Measurements from ENCODE around the gene NOP58. TPM values are rescaled to one million over a fixed set of nuclear protein-coding genes. Genes with fewer than 3 reads are reported as not detected.

Gene NOP58
- total and polyA plus RNA-seq, 2 of the 8 experiments (the other 6 are each of a cell fraction or from before 2014, with no cell fraction given) = 41.5 to 133 TPM

DNA sequence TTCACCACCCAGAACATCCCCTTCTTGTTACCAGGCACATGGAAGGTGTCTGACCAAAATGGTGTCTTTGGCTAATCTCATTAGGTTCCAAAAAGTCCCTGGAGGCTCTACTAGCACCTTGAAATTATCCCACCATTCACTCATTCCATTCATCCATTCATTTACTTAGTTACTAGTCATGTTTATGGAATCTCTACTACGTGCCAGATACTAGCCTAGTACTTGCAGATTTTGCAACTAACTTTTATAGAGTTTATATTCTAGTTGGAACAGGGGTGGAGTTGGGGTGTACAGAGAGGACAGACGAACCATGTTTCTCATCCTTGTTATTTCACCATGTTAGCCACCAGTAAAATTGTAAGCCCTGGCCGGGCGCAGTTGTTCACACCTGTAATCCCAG lies 4.0 kb upstream of the NOP58 start:
- TF ChIP-seq KDM1A (IDR thresholded peaks at IDR 0.05; ENCODE audit: borderline replicate concordance, low read length) (no peak), SP1 (IDR thresholded peaks at IDR 0.05; ENCODE audit: low read depth, low read length) (no peak), TAF7 (optimal IDR thresholded peaks at IDR 0.05; ENCODE audit: borderline replicate concordance, low read depth, low read length) (no peak), POLR2AphosphoS5 (IDR thresholded peaks at IDR 0.05; ENCODE audit: low read depth, low read length) (no peak), SIN3A (conservative IDR thresholded peaks at IDR 0.05 in 1 of 2, IDR thresholded peaks at IDR 0.05 in 1 of 2; ENCODE audit: low read depth in 1 of 2, low read length in 2 of 2) (no peak), POU5F1 (IDR thresholded peaks at IDR 0.05; ENCODE audit: low read depth, low read length) (no peak), CREB1 (IDR thresholded peaks at IDR 0.05) (no peak), SUZ12 (IDR thresholded peaks at IDR 0.05; ENCODE audit: low read length) (no peak), SIRT6 (IDR thresholded peaks at IDR 0.05; ENCODE audit: low read length) (no peak), CHD1 (IDR thresholded peaks at IDR 0.05; ENCODE audit: low read depth, low read length) (no peak)
- TF ChIP-seq, protein P1, sequence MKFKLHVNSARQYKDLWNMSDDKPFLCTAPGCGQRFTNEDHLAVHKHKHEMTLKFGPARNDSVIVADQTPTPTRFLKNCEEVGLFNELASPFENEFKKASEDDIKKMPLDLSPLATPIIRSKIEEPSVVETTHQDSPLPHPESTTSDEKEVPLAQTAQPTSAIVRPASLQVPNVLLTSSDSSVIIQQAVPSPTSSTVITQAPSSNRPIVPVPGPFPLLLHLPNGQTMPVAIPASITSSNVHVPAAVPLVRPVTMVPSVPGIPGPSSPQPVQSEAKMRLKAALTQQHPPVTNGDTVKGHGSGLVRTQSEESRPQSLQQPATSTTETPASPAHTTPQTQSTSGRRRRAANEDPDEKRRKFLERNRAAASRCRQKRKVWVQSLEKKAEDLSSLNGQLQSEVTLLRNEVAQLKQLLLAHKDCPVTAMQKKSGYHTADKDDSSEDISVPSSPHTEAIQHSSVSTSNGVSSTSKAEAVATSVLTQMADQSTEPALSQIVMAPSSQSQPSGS (IDR thresholded peaks at IDR 0.05; ENCODE audit: low read length) = no peak
- Histone ChIP-seq H3K4me2 (ENCODE audit: insufficient read depth in 1 of 2, low read depth in 2 of 2, low read length in 2 of 2) (no peak overlapping the region), H4K91ac (replicated peaks; ENCODE audit: insufficient read length, low read length) (no peak overlapping the region), H3K23me2 (ENCODE audit: low read depth, low read length) (no peaks in the 10 kb centered on the region), H2BK120ac (replicated peaks; ENCODE audit: low read depth, low read length) (no peak overlapping the region), H2AFZ (ENCODE audit: low read length) (no peak overlapping the region), H4K8ac (ENCODE audit: extremely low read depth, insufficient read depth, low read length) (no peak overlapping the region), H2BK5ac (ENCODE audit: low read depth, low read length) (no peak overlapping the region), H3K4me3 (ENCODE audit: extremely low read depth in 1 of 4, insufficient read depth in 2 of 4, low read depth in 3 of 4, low read length in 4 of 4) (no peak overlapping the region), H2BK20ac (ENCODE audit: low read length) (no peak overlapping the region), H4K20me1 (replicated peaks in 1 of 2; ENCODE audit: control insufficient read depth in 1 of 2, insufficient read depth in 2 of 2, low read length in 2 of 2) (peaks cover 0 to 1% of the 10 kb centered on the region in 2 experiments), H3K27me3 (replicated peaks in 1 of 4; ENCODE audit: control insufficient read depth in 3 of 4, extremely low read depth in 1 of 4, insufficient read depth in 3 of 4, low read length in 3 of 4) (no peaks in the 10 kb centered on the region), H3K14ac (ENCODE audit: insufficient read length) (no peak overlapping the region), H3K4ac (replicated peaks; ENCODE audit: insufficient read length, low read depth, low read length) (no peak overlapping the region), H4K5ac (ENCODE audit: insufficient read length, low read depth, low read length) (no peak overlapping the region), H2BK15ac (ENCODE audit: low read length) (no peak overlapping the region), H3K18ac (ENCODE audit: extremely low read depth, low read length) (no peak overlapping the region), H3K23ac (ENCODE audit: insufficient read length) (no peak overlapping the region), H3K9ac (replicated peaks in 1 of 4; ENCODE audit: extremely low read depth in 1 of 4, low read depth in 3 of 4, low read length in 3 of 4) (no peak overlapping the region), H3K4me1 (replicated peaks in 1 of 4; ENCODE audit: control insufficient read depth in 3 of 4, insufficient read depth in 4 of 4, low read length in 3 of 4) (no peaks in the 10 kb centered on the region), H3K36me3 (ENCODE audit: control insufficient read depth in 2 of 4, insufficient read depth in 4 of 4, low read length in 3 of 4) (no peaks in the 10 kb centered on the region), H3K27ac (ENCODE audit: low read depth, low read length) (no peak overlapping the region), H3K79me1 (ENCODE audit: low read depth, low read length) (0 out of 2 replicates have a peak, but pooled peaks cover 2% of the 10 kb centered on the region), H2BK12ac (ENCODE audit: low read depth, low read length) (no peak overlapping the region), H3K56ac (replicated peaks; ENCODE audit: insufficient read length, low read depth, low read length) (no peak overlapping the region), H2AK5ac (ENCODE audit: low read depth, low read length) (no peak overlapping the region), H3K9me3 (ENCODE audit: insufficient read depth in 2 of 2, low read depth in 1 of 2, low read length in 1 of 2) (no peaks in the 10 kb centered on the region), H3K79me2 (ENCODE audit: control insufficient read depth in 1 of 2, insufficient read depth in 2 of 2, low read length in 2 of 2) (peaks cover 9 to 11% of the 10 kb centered on the region in 2 experiments)
- DNase-seq (ENCODE audit: low read depth in 1 of 2, low spot score in 2 of 2) (no peak), FAIRE-seq (no peak)
- ChIA-PET POLR2A (ENCODE audit: partially characterized antibody) (interaction anchor here (1.3 to 1.9 kb wide), 2 partner anchors 8 to 11 kb away, joined by 3 to 5 read pairs; no protein-coding TSS in a partner anchor), CTCF (ENCODE audit: partially characterized antibody) (no interaction called here)
- 77% methylated on average over 4 of the region's 4 CpGs; no CpG with 5 or more reads in 1 of the 2 experiments for WGBS, 2 experiments (ENCODE audit: extremely low coverage in 1 of 2, insufficient coverage in 1 of 2, insufficient read length in 1 of 2, insufficient replicate concordance in 2 of 2, low coverage in 1 of 2, low lambda C conversion rate in 2 of 2, missing lambda C conversion rate in 1 of 2)

Measured in H1 (cell line).